Hematopoietic multipotent progenitor cell treated with erythropoietin and hydrocortisone succinate and interleukin-3 and kit ligand, for 6 days (in vitro differentiated cells): ENCODE measurements around the gene CD28.
"Not testable (repeated sequence)": the region's sequence is repeated elsewhere in the genome, so short reads cannot be mapped to it uniquely, and the experiment has no call there.

Experiments used
- DNase-seq: peaks from one replicate; pipeline ENCODE4 v3.0.0-alpha.2; 2015

Gene CD28

GRCh38 chr2:203688798-203689197 is 17.6 kb upstream of the CD28 start:
- DNase-seq: no peak

GRCh38 chr2:203689426-203690116 is 16.9 kb upstream of the CD28 start:
- DNase-seq: peak; percentile 56

GRCh38 chr2:203690117-203690431 is 16.4 kb upstream of the CD28 start:
- DNase-seq: no peak

GRCh38 chr2:203690441-203691047 is 15.9 kb upstream of the CD28 start:
- DNase-seq: no peak

- DNase-seq: no peak
Measured at GRCh38 chr2:203691149-203691548, 15.3 kb upstream of the CD28 start.

GRCh38 chr2:203692031-203692710 is 14.3 kb upstream of the CD28 start:
- DNase-seq: no peak

GRCh38 chr2:203693242-203693879 is 13.1 kb upstream of the CD28 start:
- no peak for DNase-seq

GRCh38 chr2:203694191-203694590 is 12.2 kb upstream of the CD28 start:
- no peak for DNase-seq

GRCh38 chr2:203697190-203697589 is 9.2 kb upstream of the CD28 start:
- no peak for DNase-seq

GRCh38 chr2:203697763-203698162 is 8.7 kb upstream of the CD28 start:
- DNase-seq: not testable (repeated sequence)

GRCh38 chr2:203698410-203698809 is 8.0 kb upstream of the CD28 start:
- not testable (repeated sequence) for DNase-seq

- no peak for DNase-seq
Measured at GRCh38 chr2:203704430-203704829, 2.0 kb upstream of the CD28 start.

GRCh38 chr2:203705178-203705577 is 1.3 kb upstream of the CD28 start:
- DNase-seq: no peak

- DNase-seq: no peak
Measured at GRCh38 chr2:203707530-203707929, 1.1 kb downstream of the CD28 start.

- no peak for DNase-seq
Measured at GRCh38 chr2:203708846-203709396, 2.5 kb downstream of the CD28 start.

- DNase-seq: no peak
Measured at GRCh38 chr2:203709416-203710040, 3.1 kb downstream of the CD28 start.

GRCh38 chr2:203710226-203710625 is 3.8 kb downstream of the CD28 start:
- no peak for DNase-seq

- no peak for DNase-seq
Measured at GRCh38 chr2:203710952-203711351, 4.5 kb downstream of the CD28 start.

GRCh38 chr2:203711399-203711798 is 5.0 kb downstream of the CD28 start:
- no peak for DNase-seq

- DNase-seq: no peak
Measured at GRCh38 chr2:203713381-203713780, 6.9 kb downstream of the CD28 start.

- DNase-seq: no peak
Measured at GRCh38 chr2:203714112-203714511, 7.7 kb downstream of the CD28 start.

- DNase-seq: no peak
Measured at GRCh38 chr2:203715744-203716143, 9.3 kb downstream of the CD28 start.

- DNase-seq: peak; percentile 91
Measured at GRCh38 chr2:203718087-203718486, 11.6 kb downstream of the CD28 start.
